Stomach (tissue), 9 donors: ENCODE results near the gene TUB. TPM values are rescaled to one million over a fixed set of nuclear protein-coding genes. Genes with fewer than 3 reads are reported as not detected.

ENCODE experiments used
- DNase-seq, 2 donors: peaks; one replicate each; pipeline versions ENCODE4 v3.0.0 to v3.0.0-alpha.2; 2013 to 2019
- H3K27ac ChIP-seq, 5 donors: fragments of 200-600 bp in 4 of 5; sonication (generic) in 4 of 5; one replicate each; pipeline ENCODE4 v1.5.1; 2013 to 2019; ENCODE audit warnings: mild to moderate bottlenecking in 1 of 5, moderate library complexity in 1 of 5
- H3K27me3 ChIP-seq, 3 donors: fragments of 200-600 bp; sonication (generic); one replicate each; pipeline ENCODE4 v1.5.1; 2017 to 2019; ENCODE audit warnings: mixed run types in 1 of 3
- H3K36me3 ChIP-seq, 4 donors: fragments of 200-600 bp; sonication (generic); 1 replicate in 3 of 4; 2 replicates in 1 of 4; pipeline ENCODE4 v1.5.1; 2016 to 2019
- H3K4me1 ChIP-seq, 4 donors: fragments of 200-600 bp; sonication (generic); one replicate each; pipeline ENCODE4 v1.5.1; 2016 to 2019
- H3K4me3 ChIP-seq, 4 donors: fragments of 200-600 bp; sonication (generic) in 3 of 4; one replicate each; pipeline ENCODE4 v1.5.1; 2016 to 2019; ENCODE audit warnings: mild to moderate bottlenecking in 1 of 4
- H3K9me3 ChIP-seq, 4 donors: fragments of 200-600 bp; sonication (generic); one replicate each; pipeline ENCODE4 v1.5.1; 2016 to 2019
- CTCF ChIP-seq, 7 experiments: fragments of 450-650 bp in 4 of 7; fragments of 200-600 bp in 3 of 7; sonication (generic) in 3 of 7; IDR thresholded peaks; one replicate each; pipeline ENCODE4 v1.5.1; 2016 to 2019; ENCODE audit warnings: antibody characterized with exemption in 7 of 7, control low read depth in 2 of 7, mild to moderate bottlenecking in 1 of 7
- EP300 ChIP-seq: sonication (generic); formaldehyde crosslinking; IDR thresholded peaks from one replicate; pipeline ENCODE4 v1.6.1; 2017; ENCODE audit warnings: antibody characterized with exemption
- POLR2A ChIP-seq, 4 donors: fragments of 450-650 bp; IDR thresholded peaks; one replicate each; pipeline ENCODE4 v1.6.1; 2016; ENCODE audit warnings: antibody characterized with exemption in 4 of 4, control low read depth in 2 of 4, mild to moderate bottlenecking in 1 of 4, moderate library complexity in 1 of 4
- POLR2AphosphoS5 ChIP-seq, 3 donors: sonication (generic); formaldehyde crosslinking; IDR thresholded peaks; one replicate each; pipeline ENCODE4 v1.6.1; 2016; ENCODE audit warnings: antibody characterized with exemption in 3 of 3
- WGBS, 5 donors: extraction: QIAGEN DNeasy Blood & Tissue Kit in 3 of 5; methylation state at CpG; one replicate each; pipeline versions ENCODE4 v1.1.5 to v1.1.7; 2013 to 2018; 5-methylcytosine and 5-hydroxymethylcytosine counted together
- intact Hi-C: fragments of 100-400 bp; cut with DNase I; formaldehyde crosslinking; loops from one replicate; pipeline ENCODE4 v1.15.1; 2023; ENCODE audit warnings: low total_unique reads
- polyA plus RNA-seq, 3 donors: library from polyadenylated mRNA; stranded (reverse); fragments of 200-250 nt; gene quantifications; one replicate each; pipeline ENCODE4 v1.2.3, GENCODE V29; 2013
- total RNA-seq, 5 donors: library from RNA; depleted of rRNA; stranded (reverse); fragments of >200 nt; gene quantifications; one replicate each; pipeline versions ENCODE4 v1.1.0 to v1.2.3, GENCODE V29; 2014 to 2016
- donor health status: healthy with polysubstance abuse.
- donor health status: Bipolar disorder and iron deficiency.
- donor health status: healthy.

TUB gene
- total and polyA plus RNA-seq, 8 donors = under 0.01 to 12.1 (median 1.4) TPM; not detected in 1

- intact Hi-C loops = no loop called here
- peaks cover 0 to 46% (median 14%) of the 10 kb centered on the region in 4 donors for H3K4me1 ChIP-seq
- no peak overlapping the region for H3K4me3 ChIP-seq
- peak in 1 of 2 donors; percentile 18 for DNase-seq
- H3K27me3 ChIP-seq = no peaks in the 10 kb centered on the region
- TF ChIP-seq POLR2AphosphoS5 (IDR thresholded peaks at IDR 0.05) (no peak), EP300 (no peak), POLR2A (IDR thresholded peaks at IDR 0.05) (no peak), CTCF (IDR thresholded peaks at IDR 0.05) (no peak)
- H3K9me3 ChIP-seq = no peaks in the 10 kb centered on the region
- H3K36me3 ChIP-seq = no peaks in the 10 kb centered on the region
- H3K27ac ChIP-seq = no peak overlapping the region
- WGBS, 5 donors = 86 to 94% (median 89%) methylated on average over 12 of the region's 12 CpGs
Measured at GRCh38 chr11:8060801-8061554, 20.0 kb upstream of the TUB start.

- no peaks in the 10 kb centered on the region for H3K27me3 ChIP-seq
- H3K36me3 ChIP-seq = no peaks in the 10 kb centered on the region
- no peaks in the 10 kb centered on the region for H3K9me3 ChIP-seq
- no peak overlapping the region for H3K4me3 ChIP-seq
- DNase-seq = peak in 1 of 2 donors; percentile 15
- peak overlapping the region in 1 of 5 donors; percentile 67 for H3K27ac ChIP-seq
- intact Hi-C loops = no loop called here
- H3K4me1 ChIP-seq = peaks cover 0 to 49% (median 14%) of the 10 kb centered on the region in 4 donors
- 89 to 92% (median 90%) methylated on average over 15 to 22 of the region's 22 CpGs for WGBS, 5 donors
- TF ChIP-seq EP300 (no peak), POLR2AphosphoS5 (IDR thresholded peaks at IDR 0.05) (no peak), POLR2A (IDR thresholded peaks at IDR 0.05) (no peak), CTCF (IDR thresholded peaks at IDR 0.05) (no peak)
Measured at GRCh38 chr11:8061555-8062428, 19.2 kb upstream of the TUB start.

GRCh38 chr11:8062781-8063257 lies 18.2 kb upstream of the TUB start:
- Histone ChIP-seq H3K27me3 (no peaks in the 10 kb centered on the region), H3K4me1 (peaks cover 0 to 43% (median 14%) of the 10 kb centered on the region in 4 donors), H3K27ac (peak overlapping the region in 3 of 5 donors; percentile 46 to 68 (median 67)), H3K4me3 (no peak overlapping the region), H3K36me3 (no peaks in the 10 kb centered on the region), H3K9me3 (no peaks in the 10 kb centered on the region)
- peak in 1 of 2 donors; percentile 16 for DNase-seq
- WGBS, 5 donors = 73 to 88% (median 77%) methylated on average over 10 to 13 of the region's 13 CpGs
- no peak for TF ChIP-seq POLR2AphosphoS5 (IDR thresholded peaks at IDR 0.05)
- TF ChIP-seq EP300 = no peak
- no peak for TF ChIP-seq CTCF (IDR thresholded peaks at IDR 0.05)
- no peak for TF ChIP-seq POLR2A (IDR thresholded peaks at IDR 0.05)
- intact Hi-C loops = no loop called here

- no peaks in the 10 kb centered on the region for H3K9me3 ChIP-seq
- H3K4me1 ChIP-seq = peaks cover 2 to 44% (median 18%) of the 10 kb centered on the region in 4 donors
- peak overlapping the region in 3 of 5 donors; percentile 10 to 68 (median 67) for H3K27ac ChIP-seq
- intact Hi-C loops = no loop called here
- no peaks in the 10 kb centered on the region for H3K36me3 ChIP-seq
- no peak overlapping the region for H3K4me3 ChIP-seq
- no peak for TF ChIP-seq EP300
- peak in 1 of 3 donors; percentile 29 for TF ChIP-seq POLR2AphosphoS5 (IDR thresholded peaks at IDR 0.05)
- no peak for TF ChIP-seq POLR2A (IDR thresholded peaks at IDR 0.05)
- no peak for TF ChIP-seq CTCF (IDR thresholded peaks at IDR 0.05)
- 35 to 40% (median 38%) methylated on average over 7 of the region's 7 CpGs for WGBS, 5 donors
- peak; percentile 24 to 72 for DNase-seq
- no peaks in the 10 kb centered on the region for H3K27me3 ChIP-seq
Measured at GRCh38 chr11:8063324-8063723, 17.7 kb upstream of the TUB start.
